GM21367 (cell line): ENCODE measurements around the gene FTSJ3.
"Not testable (repeated sequence)": the region's sequence is repeated elsewhere in the genome, so short reads cannot be mapped to it uniquely, and the experiment has no call there.

Experiments used
- ATAC-seq: cut with Tn5 transposase; IDR thresholded peaks from one replicate; pipeline ENCODE4 v1.9.1; 2021; ENCODE audit not compliant: unreplicated experiment

Gene FTSJ3

DNA sequence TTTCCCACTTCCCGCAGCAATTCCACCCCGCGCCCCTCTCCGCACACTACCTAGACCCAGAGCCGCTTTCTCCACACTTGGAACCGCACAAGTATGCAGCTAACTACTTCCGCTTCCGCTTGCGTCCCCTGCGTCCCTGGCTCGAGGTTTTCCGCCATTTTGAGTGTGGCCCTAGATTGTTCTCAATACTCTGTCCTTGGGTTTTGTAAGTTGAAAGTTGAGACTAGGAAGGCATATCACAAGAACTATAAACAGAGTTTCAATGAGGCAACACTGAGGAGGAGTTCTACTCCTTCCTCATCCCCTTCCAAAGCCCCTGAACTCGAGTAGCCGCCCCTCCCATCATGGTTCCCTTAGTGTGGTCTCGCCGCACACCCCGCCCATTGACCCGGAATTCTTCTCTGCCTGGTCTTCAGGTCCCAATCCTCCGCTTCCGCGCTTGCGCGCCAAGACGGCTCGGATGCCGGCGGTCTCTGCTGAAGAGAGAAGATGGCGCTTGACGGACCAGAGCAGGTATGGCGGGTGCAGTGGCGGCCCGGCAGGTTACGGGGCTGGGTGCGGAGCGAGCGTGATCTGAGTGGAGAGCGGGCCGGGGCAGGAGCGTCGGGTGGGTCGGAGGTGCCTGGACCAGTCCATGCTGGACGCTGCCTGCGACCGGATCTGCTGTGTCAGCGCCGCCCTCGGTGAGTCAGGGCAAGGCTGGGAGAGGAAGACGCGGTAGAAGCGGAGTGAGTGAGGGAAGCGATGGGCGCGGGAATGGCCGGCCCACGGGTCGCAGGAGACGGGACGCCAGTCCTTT, at the start of gene FTSJ3, which contains the start of gene PSMC5:
Gene FTSJ3 (minus strand): TSS at position 662 of the 799 bp plus-strand sequence. CDS start 761 bp downstream, outside the sequence.
Gene PSMC5 (plus strand): TSS at position 430 of the 799 bp plus-strand sequence. CDS start 60 bp downstream, at position 490.
- ATAC-seq: peak; percentile 75

- not testable (repeated sequence) for ATAC-seq
These were observed 47.2 kb upstream of the FTSJ3 start for GRCh38 chr17:63874693-63875092.

- not testable (repeated sequence) for ATAC-seq
These were observed 46.7 kb upstream of the FTSJ3 start for GRCh38 chr17:63874061-63874626.

- ATAC-seq: not testable (repeated sequence)
These were observed 46.1 kb upstream of the FTSJ3 start, which contains the start of gene CSH2 for GRCh38 chr17:63873577-63873976. CSH2 (minus strand) TSS chr17:63873677; CDS start chr17:63873614, 63 bp downstream.

GRCh38 chr17:63871646-63872365, 44.3 kb upstream of the FTSJ3 start:
- not testable (repeated sequence) for ATAC-seq

DNA sequence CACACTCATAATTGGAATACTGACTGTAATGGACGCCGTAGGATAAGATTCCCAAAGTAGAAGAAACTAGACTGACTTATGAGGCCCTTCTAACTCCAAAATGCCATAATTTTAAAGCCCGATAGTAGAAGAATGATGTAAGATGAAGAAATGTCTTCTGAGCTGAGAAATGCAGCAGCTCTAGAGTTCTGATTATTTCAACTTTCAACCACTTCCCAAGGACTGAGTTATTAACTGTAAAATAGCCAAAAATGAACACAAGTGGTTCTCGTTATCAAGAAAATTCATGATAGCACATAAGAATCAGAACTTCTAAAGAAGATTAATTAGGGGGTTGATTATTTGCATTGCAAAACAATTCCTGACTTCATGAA, 42.8 kb upstream of the FTSJ3 start:
- not testable (repeated sequence) for ATAC-seq

GRCh38 chr17:63869491-63870291, 42.2 kb upstream of the FTSJ3 start:
- not testable (repeated sequence) for ATAC-seq

GRCh38 chr17:63866625-63867024, 39.2 kb upstream of the FTSJ3 start:
- ATAC-seq: not testable (repeated sequence)

DNA sequence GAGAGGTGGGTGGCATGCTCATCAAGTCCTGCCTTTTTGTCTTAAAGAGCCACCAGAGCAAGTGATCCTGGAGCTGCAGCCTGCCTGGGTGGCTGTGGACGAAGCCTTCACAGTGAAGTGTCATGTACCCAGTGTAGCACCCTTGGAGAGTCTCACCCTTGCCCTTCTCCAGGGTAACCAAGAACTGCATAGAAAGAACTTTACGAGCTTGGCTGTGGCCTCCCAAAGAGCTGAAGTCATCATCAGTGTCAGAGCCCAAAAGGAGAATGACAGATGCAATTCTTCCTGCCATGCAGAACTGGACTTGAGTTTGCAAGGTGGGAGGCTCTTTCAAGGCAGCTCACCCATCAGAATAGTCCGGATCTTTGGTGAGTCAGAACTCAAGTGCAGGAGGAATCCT, 31.8 kb upstream of the FTSJ3 start:
- no peak for ATAC-seq

DNA sequence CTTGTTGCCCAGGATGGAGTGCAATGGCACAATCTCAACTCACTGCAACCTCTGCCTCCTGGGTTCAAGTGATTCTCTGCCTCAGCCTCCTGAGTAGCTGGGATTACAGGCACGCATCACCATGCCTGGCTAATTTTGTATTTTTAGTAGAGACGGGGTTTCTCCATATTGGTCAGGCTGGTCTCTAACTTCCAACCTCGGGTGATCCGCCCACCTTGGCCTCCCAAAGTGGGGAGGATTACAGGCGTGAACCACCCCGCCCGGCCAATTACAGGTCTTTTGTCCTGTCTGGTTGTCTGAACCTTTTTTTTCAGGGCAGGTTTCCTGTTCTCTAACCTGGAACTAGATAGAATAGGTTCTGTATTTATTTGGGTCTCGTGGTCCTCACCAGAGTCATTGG, 29.0 kb upstream of the FTSJ3 start:
- not testable (repeated sequence) for ATAC-seq

DNA sequence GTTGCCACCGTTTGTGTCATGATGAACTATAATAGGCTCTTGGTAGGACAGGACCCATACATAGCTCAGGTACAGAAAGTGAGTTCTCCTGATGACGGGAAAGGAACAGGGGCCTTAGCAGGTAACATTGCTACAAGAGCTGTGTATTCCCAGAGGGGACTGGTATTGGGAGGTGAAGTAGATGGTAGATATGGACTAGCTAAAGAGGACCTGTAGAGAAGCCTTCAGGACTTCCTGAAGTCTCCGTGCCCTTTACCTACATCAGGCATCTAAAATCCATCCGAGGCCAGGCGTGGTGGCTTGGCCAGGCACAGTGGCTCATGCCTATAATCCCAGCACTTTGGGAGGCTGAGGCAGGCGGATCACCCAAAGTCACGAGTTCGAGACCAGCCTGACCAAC, 27.7 kb upstream of the FTSJ3 start:
- no peak for ATAC-seq

DNA sequence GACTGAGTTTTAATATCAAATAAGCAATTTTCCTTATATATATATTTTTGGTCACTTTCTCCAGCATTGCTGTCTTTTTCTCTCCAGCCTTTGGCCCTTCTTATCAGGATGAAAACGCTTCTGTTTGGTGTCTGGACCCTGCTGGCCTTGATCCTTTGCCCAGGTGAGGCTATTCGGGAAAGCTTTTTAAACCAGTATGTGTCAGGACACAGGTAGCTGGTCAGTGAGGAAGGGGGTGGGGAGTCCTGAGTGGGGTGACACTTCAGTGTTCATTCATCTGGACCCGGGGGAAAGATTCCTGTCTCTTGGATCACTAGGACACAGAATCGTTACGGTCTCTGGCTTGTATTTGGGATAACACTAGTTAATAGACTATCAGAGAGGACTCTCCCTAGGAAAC, 27.2 kb upstream of the FTSJ3 start:
- no peak for ATAC-seq

GRCh38 chr17:63853260-63853659, 25.8 kb upstream of the FTSJ3 start:
- no peak for ATAC-seq

DNA sequence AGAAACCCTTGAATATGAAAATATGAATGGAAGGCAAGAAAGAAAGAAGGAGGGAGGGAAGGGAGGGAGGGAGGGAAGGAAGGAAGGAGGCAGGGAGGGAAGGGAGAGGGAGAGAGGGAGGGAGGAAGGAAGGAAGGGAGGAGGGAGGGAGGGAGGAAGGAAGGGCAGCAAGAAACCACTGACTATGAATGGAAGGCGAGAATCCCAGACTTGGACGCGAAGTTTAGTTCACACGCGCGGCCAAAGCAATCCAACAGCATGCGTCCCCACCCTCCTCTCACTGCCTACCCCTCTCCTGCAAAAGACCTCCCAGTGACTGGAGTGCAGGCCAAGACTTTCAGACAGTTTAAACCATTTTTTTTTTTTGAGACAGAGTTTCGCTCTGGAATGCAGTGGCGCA, 22.9 kb upstream of the FTSJ3 start:
- ATAC-seq: no peak

GRCh38 chr17:63848834-63849689, 21.6 kb upstream of the FTSJ3 start:
- ATAC-seq: peak; percentile 72

- no peak for ATAC-seq
These were observed 20.2 kb upstream of the FTSJ3 start for GRCh38 chr17:63847525-63848249.

- ATAC-seq: no peak
These were observed 18.0 kb upstream of the FTSJ3 start for GRCh38 chr17:63845509-63845908.

- ATAC-seq: no peak
These were observed 16.6 kb upstream of the FTSJ3 start for GRCh38 chr17:63843910-63844677.
